ENCODE results near the gene PWWP2B.

The PWWP2B gene

DNA sequence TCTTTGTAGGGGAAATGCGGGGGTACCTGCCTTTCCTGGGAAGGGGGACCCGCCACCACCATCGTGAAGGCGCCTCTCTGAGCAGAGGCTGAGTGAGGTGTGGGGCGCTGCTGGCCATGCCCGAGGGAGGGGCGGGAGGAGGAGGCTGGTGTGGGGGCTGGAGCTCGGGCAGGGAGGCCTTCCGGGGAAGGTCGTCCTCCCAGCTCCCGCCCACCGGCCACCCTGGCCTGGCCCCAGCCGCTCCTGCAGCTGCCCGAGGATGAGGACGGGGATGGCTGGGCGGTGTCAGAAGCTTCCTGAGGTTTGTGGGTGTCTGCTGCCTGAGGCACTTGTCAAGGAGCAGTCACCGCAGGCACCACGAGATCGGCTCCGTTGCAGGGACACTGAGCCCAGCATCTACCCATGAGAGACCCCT lies 11.4 kb downstream of the PWWP2B start:
- no peak for DNase-seq (ENCODE audit: low read depth)

- no peak for DNase-seq (ENCODE audit: low read depth)
Observed at GRCh38 chr10:132408823-132409666, 12.0 kb downstream of the PWWP2B start.

DNA sequence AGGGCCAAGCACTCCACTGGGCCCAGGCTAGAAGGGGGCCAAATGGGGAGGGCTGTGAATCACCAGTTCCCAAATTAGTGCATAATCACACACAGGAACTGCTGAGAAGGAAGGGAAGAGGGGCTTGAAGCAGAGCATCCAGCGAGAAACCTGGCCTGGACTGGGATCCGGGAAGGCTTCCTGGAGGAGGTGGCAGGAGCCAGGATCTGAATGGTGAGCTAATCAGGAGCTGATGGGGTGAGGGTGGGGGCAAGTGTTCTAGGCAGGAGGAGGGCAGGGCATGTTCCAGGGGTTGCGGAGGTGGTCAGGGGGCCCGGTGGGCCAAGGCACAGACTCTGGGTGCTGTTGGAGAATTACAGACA lies 12.6 kb downstream of the PWWP2B start:
- DNase-seq (ENCODE audit: low read depth) = no peak

- DNase-seq (ENCODE audit: low read depth) = no peak
Observed at GRCh38 chr10:132410056-132410778, 13.2 kb downstream of the PWWP2B start.

DNA sequence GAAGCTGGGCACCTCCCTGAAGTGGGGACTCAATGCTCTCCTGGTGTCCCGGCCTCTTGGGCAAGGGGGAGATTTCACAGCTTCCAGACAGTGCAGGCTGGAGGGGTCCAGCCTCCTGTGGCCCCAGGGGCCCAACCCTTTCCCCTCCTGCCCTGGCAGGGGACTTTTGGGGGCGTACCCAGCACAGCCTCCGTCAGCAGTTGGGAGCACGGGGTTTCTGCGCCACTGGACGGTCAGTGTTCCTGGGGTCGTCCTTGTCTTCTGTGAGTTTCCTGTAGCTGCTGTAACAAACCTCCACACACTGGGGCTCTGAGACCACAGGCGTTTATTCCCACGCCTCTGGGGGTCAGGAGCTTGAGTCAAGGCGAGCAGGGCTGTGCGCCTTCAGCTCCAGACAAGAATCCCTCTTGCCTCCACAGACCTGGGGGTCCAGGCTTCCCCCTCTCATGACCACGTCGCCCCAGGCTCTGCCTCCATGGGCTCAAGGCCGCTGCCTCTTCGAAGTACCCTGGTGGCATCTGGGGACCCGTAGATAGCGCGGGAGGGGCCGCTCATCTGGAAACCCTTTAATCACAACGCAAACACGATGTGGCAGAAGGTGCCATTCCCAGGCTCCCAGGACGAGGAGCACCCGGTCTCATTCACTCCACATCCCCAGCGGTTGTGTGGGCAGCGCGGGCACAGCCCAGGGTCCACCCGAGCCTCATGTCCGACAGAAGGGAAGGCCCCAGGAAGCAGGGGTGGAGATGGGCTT lies 14.0 kb downstream of the PWWP2B start:
- no peak for DNase-seq (ENCODE audit: low read depth)

DNA sequence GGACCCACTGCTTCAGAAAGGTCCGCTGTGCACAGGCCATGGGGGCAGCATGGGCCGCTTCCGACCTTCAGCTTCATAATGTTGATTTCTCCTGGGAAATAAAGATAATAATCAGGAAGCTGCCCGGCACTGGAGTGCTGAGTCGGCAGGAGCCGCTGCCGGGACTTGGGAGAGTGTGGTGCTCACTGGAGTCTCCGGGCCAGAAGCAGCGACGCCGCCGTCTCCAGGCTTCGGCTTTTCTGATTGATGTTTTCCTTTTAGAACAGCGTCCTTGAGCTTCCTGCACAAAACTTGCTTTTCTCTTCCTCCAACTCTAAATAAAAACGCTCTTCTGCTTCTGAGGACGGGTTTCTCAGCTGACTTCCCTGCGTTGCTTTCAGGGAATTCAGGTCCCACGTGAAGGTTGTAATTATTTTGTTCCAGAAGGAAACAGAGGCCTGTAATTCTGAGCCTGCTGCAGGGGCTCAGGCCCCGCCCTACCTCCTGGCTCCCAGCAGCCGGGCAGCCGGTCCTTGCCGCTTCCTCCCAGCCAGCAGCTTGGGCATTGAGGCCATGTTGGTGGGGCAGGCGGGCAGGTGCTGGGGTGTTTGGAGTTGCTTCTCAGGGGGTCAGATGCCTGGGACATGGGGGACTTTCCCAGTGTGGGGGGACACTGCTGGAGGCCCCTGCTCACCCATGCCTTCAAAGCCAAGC lies 14.7 kb downstream of the PWWP2B start:
- no peak for DNase-seq (ENCODE audit: low read depth)

DNA sequence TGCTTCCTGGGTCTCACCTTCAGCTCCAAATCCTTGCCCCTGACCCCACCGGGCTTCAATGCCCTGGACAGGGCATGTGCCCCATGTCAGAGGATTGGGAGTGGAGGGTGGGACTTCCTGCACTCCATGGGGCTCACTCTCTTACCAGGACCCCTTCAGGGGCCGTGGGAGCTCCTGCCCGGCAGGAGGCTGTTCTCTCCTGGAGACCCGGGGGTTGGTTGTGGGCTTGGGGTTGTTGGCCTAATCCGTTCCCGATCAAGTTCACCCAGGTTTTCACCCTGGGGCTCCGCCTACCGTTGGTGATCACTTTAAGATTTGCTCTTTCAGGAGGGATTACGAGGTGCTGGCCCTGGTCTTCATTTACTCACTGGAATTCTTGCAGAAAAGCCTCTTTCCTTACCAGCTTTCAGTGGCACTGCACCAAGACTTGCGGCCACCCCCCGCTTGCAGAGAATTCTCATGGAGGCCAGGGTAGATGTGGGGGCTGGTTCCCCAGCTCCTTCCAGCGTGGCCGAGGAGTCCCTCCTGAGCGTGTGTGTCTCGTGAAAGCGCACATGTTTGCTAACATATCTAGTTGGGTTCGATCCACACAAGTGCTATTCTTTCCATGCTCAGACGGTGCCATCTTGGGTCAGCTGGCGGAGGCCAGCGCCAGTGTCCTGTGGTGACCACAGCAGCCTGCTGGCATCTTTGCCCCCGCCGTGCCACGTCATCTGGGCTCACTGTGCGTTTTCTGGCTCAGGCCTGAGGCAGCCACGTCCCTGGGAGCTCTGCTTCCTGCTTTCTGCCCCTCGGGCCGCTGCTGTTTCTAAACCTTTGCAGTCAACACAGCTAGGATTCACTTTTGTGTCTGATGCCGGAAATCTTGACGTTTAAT lies 15.6 kb downstream of the PWWP2B start:
- DNase-seq (ENCODE audit: low read depth) = no peak

- DNase-seq (ENCODE audit: low read depth) = no peak
Observed at GRCh38 chr10:132413226-132414205, 16.5 kb downstream of the PWWP2B start.

DNA sequence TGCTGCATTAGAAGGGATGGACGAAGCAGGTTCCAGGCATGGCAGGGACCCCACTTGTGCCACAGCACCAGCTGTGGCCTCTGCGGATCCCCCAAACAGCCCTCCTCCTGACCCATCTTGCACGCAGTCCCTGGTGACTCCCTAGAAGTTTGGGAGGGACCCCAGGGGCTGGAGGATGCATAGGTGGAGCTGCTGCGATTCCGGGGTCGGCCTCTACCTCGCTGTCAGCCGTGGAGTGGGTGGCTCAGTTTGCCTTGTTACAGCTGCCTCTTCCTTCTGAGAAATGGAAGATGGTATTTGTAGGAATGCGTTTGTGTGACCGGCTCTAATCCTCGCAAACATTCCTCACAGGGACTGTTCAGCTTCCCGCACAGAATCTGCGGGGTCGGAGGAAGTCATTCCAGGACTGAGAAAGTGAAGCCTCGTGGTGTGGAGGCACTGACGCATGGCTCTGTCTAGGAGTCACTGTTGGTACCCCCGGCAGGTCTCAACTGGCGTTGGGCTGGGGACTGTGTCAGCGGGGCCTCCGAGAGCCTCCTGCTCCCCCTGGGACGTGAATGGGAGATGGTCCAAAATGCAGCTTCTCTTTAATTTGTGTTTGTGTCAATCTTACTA lies 17.5 kb downstream of the PWWP2B start:
- no peak for DNase-seq (ENCODE audit: low read depth)

- DNase-seq (ENCODE audit: low read depth) = no peak
Observed at GRCh38 chr10:132415255-132415654, 18.3 kb downstream of the PWWP2B start.

DNA sequence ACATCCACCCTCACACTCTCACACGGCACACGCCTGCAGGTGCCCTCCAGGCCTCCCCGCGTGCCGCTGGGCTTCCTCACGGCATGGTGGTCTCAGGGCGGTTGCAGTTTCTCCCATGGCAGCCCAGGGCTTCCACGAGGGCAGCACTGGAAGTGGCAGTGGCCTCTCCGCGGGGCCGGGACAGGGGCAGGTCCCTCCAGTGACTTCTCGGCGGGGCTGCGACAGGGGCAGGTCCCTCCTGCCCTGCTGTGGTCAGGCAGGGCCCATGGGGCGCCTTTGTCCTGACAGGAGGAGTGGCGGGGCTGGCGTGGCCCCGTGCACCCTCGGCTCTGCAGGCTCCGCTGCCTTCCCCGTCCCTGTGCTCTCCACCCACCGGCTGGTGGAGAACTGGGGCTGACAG lies 19.0 kb downstream of the PWWP2B start:
- DNase-seq (ENCODE audit: low read depth) = no peak

- DNase-seq (ENCODE audit: low read depth) = no peak
Observed at GRCh38 chr10:132416566-132417256, 19.7 kb downstream of the PWWP2B start.

GRCh38 chr10:132417257-132417910 lies 20.4 kb downstream of the PWWP2B start:
- no peak for DNase-seq (ENCODE audit: low read depth)

- DNase-seq (ENCODE audit: low read depth) = no peak
Observed at GRCh38 chr10:132417957-132418441, 21.0 kb downstream of the PWWP2B start.

DNA sequence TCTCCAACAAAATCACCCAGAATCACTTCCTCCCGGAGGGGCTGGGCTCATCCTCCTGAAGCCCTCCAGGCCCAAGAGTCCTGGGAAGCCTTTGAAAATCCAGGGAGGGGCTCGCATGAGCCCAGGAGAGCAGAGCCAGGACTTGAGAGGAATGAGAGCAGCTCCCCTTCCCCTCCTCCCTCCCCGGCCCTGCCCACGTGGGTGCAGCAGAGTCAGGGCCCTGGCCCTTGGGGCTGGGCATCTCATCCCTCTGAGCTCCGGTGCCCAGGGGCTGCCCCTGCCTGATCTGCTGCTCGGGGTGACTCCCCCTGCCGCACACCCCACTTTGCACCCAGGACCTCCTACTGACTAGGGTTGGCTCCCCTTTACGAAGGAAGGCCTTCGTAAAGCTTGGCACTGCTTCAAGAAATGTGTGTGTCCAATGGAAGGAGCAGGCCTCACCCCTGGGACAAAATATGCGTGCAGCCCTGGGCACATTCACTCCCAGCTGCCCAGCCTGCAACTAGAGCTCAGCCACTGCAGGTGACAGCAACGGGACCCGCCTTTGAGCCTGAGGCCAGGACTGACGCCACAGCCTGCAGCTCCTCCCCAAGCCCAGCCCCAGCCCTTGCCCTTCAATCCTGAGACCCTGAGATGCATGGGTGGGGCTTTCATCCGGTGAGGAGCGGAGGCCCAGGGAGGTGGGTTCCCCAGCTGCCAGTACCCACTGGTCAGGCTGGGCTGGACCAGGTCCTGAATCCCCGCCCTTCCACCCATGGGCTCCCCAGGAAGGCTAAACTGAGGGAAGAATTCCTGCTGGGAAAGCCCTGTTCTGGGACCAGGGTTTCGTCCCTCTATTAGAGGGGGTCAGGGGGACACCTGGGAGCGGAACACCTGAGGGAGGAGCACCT lies 21.8 kb downstream of the PWWP2B start:
- no peak for DNase-seq (ENCODE audit: low read depth)

GRCh38 chr10:132419538-132420468 lies 22.8 kb downstream of the PWWP2B start:
- no peak for DNase-seq (ENCODE audit: low read depth)
